HG03442 (cell line): ENCODE data around the gene DMD.
"Not testable (repeated sequence)": the region's sequence is repeated elsewhere in the genome, so short reads cannot be mapped to it uniquely, and the experiment has no call there.

Source experiments
- ATAC-seq: cut with Tn5 transposase; IDR thresholded peaks from one replicate; pipeline ENCODE4 v1.9.1; 2021; ENCODE audit warnings: mild to moderate bottlenecking, moderate library complexity; ENCODE audit not compliant: unreplicated experiment

The DMD gene

GRCh38 chrX:32644476-32645245 is 566.7 kb downstream of the DMD start:
- ATAC-seq: no peak

DNA sequence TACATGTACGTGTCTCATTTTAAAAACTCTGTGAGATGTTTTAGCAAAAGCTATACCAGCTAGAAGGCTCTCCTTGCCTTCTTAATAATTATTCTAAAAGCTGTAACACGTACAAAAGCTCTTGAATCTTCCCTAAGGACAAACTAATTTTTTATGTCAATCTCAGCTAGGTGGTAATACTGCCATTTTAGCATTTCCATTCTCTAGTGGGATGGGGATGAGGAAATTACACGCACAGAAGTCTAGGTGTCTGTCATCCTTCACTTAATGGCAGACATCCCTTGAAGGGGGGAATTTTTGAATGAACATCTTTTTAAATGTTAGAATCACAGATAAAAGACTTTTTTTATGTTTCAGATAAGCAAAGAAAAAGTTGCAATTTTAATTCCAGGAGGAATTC is 569.1 kb downstream of the DMD start:
- no peak for ATAC-seq

DNA sequence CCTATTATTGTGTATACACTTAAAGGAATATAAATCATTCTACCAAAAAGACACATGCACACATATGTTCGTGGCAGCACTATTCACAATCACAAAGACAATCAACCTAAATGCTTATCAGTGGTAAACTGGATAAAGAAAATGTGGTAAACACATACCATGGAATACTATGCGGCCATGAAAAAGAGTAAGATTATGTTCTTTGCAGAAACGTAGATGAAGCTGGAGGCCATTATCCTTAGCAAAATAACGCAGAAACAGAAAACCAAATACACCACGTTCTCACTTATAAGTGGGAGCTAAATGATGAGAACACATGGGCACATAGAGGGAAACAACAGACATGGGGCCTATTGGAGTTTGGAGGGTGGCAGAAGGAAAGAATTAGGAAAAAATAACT is 593.2 kb downstream of the DMD start:
- ATAC-seq: no peak

DNA sequence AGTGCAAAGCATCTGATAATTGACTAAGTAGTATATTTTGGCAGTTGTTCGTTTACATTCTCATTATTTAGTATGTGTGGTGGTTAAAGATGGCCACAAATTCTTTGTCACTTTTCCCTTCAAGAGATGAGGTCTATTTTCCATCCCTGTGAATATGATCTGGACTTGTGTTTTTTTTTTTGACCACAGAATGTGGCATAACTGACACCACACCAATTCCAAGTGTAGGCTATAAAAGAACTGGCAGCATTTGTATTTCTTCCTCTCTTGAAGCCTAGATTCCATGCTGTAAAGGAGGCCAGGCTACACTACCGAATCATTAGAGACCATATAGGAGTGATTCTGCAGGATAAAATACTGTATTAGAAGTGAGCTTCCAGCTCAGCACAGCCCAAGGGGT is 596.6 kb downstream of the DMD start:
- ATAC-seq: no peak

DNA sequence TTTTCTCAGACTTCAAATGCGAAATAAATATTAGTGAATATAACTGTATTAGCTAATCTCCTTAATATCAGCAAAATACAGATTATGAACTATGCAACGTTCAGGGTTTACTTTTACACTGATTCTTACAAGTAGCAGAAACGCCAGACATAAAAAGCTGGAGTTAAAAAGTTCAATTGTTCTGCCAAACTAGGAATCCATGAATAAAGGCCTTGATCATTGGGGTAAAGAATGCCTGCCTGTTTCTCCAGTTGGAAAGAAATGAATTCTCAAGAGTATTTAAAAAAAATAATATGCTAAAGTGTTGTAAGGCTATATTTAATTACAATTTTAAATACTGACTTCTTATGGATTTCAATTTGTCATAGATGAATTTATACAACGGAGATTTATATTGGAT is 612.2 kb downstream of the DMD start:
- no peak for ATAC-seq

GRCh38 chrX:32598707-32599106 is 612.6 kb downstream of the DMD start:
- ATAC-seq: no peak

DNA sequence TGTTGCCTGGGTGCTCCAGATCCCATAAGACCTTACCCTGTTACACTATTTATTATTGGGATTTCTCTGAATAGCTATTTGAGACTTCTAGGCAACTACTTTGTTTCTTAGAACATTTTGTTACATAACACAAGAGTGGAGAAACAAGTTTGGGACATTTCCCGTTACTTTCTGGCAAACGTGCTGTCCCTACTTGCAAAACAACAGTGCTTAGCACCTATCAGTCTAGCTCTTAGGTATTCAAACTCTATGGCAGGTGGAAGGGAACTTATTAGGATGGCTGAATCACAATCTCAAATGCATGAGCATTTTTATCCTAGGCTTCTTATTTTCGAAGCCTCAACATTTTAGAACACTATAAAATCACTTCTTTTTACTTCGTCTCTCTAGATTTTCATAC is 613.6 kb downstream of the DMD start:
- no peak for ATAC-seq

GRCh38 chrX:32592786-32593185 is 618.6 kb downstream of the DMD start:
- no peak for ATAC-seq

- ATAC-seq: no peak
Observed at GRCh38 chrX:32591589-32591988, 619.8 kb downstream of the DMD start.

DNA sequence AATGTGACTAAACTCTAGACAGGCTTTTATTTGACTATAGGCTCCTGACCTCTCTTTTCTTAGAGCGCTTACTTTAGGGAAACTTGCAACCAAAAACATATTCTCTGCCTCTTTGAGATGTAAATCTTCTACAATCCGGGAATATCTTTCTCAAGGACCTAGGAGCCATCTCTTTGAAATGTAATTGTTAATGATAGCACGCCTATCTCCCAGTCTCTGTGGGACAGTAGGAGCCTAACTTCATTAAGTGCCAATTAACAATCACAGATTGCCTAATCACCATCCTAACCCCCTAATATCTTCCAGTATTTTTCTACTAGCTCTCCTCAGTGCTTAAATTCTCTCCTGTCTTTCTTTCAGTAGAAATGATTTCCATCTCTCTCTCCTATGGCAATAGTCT is 628.6 kb downstream of the DMD start:
- ATAC-seq: no peak

DNA sequence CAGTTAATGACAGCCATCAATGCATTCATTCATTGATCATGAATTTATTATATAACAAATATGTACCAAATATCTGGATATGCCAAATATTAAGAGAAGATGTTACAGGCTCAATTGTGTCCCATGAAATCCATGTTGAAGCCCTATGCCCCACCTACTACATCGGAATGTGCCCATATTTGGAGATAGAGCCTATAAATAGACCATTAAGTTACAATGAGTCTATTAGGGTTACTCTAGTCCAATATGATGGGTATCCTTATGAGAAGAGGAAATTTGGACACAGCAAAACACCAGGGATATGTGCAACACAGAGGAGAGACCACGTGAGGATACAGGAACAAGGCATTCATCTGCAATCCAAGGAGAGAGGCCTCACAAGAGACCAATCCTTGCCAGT is 634.5 kb downstream of the DMD start:
- ATAC-seq: no peak

- ATAC-seq: no peak
Observed at GRCh38 chrX:32572644-32573043, 638.7 kb downstream of the DMD start.

GRCh38 chrX:32571579-32571978 is 639.8 kb downstream of the DMD start:
- ATAC-seq: no peak

- ATAC-seq: no peak
Observed at GRCh38 chrX:32562261-32562660, 649.1 kb downstream of the DMD start.

DNA sequence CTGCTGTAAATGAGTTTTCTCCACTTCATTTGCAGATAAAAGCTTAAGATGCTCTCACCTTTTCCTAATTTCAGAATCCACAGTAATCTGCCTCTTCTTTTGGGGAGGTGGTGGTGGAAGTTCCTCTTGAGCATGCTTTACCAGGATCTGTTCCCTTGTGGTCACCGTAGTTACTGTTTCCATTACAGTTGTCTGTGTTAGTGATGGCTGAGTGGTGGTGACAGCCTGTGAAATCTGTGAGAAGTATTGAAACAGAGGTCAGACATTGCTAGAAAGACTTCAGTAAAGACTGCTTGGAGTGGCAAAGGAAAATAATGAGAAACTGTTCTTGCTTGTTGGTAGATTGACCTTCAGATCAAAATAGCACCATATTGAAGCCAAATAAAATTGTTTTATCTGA is 666.2 kb downstream of the DMD start:
- no peak for ATAC-seq

- ATAC-seq: no peak
Observed at GRCh38 chrX:32538554-32538953, 672.8 kb downstream of the DMD start.

DNA sequence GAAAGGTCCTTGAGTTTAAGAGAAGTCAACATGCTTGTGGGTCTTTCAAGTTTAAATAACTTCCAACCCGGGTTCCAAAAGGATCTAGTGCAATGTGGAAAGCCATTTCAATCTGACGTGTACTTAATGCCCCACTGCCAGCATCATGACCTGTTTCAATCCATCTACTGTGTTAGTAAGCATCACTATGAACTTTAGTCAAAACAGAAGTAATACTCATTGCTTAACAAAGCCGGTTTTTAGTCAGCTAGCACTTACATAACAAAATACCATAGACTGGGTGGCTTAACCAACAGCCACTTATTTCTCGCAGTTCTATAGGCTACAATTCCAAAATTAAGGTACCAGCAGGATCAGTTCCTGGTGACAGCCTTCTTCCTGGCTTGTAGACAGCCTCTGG is 677.5 kb downstream of the DMD start:
- ATAC-seq: peak; percentile 87

DNA sequence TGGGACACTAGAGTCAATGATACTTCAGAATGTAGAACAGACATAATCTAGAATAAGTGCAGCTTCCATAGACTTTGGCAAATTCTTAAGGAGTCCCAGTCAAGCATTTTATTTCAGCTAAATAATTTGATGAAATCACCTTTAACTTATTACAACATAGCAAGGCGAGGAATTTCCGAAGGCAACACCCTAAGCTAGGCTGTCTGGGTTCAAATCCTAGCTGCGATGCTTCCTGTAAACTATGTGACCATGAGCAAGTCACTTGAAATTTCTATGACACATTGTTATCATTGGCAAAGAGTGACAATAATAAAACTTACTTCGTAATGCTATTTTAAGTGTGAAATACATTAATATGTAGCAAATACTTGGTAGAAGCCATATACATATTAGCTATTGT is 679.1 kb downstream of the DMD start:
- ATAC-seq: no peak

- ATAC-seq: peak; percentile 41
Observed at GRCh38 chrX:32530802-32531403, 680.4 kb downstream of the DMD start.

- ATAC-seq: not testable (repeated sequence)
Observed at GRCh38 chrX:32528451-32528850, 682.9 kb downstream of the DMD start.

GRCh38 chrX:32525234-32525633 is 686.1 kb downstream of the DMD start:
- no peak for ATAC-seq

- no peak for ATAC-seq
Observed at GRCh38 chrX:32524385-32524784, 687.0 kb downstream of the DMD start.

DNA sequence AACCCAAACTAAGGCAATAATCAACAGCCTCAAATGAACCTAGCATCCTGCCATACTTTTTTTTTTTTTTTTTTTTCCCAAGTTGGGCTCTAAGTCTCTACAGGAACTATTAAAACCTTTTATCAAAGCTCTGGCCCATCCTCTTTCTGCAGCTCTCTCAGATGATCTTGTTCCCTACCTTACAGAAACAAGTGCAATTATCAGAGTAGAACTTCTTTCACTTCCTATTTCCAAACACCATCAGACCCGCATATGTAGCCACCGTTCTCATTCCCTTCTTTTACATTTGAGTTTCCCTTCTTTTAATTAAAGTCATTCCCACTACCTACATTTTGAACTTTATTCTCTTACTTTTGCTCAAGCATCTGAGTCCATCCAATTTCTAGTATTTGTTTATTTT is 690.6 kb downstream of the DMD start:
- no peak for ATAC-seq
